Peyer's patch (tissue), 4 donors: Measurements from ENCODE around the gene LAIR1.

Experiments
- POLR2A ChIP-seq, 2 donors: fragments of 450-650 bp; IDR thresholded peaks; one replicate each; pipeline ENCODE4 v1.5.1; 2017; ENCODE audit warnings: antibody characterized with exemption in 2 of 2, mild to moderate bottlenecking in 2 of 2, moderate library complexity in 2 of 2
- TF ChIP-seq, protein P1 (sequence below), 6 experiments: fragments of 450-650 bp in 4 of 6; fragments of 200-600 bp in 2 of 6; sonication (generic) in 1 of 6; IDR thresholded peaks; one replicate each; pipeline ENCODE4 v1.5.1; 2017 to 2019; ENCODE audit warnings: antibody characterized with exemption in 6 of 6, mild to moderate bottlenecking in 3 of 6, moderate library complexity in 1 of 6

DNA sequence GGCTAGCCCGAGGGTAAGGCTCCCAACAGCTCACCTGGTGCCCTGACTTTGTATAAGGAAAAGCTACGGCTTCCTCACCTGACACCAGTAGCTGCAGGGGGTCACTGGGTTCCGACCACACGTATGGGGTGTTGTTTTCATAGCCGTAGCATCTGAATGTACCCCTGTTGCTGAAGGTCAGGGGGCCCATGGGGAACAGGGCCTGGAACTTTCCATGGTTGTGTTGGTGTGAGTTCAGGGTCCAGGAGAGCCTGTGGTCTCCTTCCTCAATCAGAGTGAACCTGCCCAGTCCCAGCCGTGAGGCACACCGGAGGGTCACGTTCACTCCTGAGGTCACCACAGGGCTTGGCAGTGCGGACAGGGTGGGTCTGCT is 26.9 kb downstream of the LAIR1 start:
- TF ChIP-seq, protein P1, sequence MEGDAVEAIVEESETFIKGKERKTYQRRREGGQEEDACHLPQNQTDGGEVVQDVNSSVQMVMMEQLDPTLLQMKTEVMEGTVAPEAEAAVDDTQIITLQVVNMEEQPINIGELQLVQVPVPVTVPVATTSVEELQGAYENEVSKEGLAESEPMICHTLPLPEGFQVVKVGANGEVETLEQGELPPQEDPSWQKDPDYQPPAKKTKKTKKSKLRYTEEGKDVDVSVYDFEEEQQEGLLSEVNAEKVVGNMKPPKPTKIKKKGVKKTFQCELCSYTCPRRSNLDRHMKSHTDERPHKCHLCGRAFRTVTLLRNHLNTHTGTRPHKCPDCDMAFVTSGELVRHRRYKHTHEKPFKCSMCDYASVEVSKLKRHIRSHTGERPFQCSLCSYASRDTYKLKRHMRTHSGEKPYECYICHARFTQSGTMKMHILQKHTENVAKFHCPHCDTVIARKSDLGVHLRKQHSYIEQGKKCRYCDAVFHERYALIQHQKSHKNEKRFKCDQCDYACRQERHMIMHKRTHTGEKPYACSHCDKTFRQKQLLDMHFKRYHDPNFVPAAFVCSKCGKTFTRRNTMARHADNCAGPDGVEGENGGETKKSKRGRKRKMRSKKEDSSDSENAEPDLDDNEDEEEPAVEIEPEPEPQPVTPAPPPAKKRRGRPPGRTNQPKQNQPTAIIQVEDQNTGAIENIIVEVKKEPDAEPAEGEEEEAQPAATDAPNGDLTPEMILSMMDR (IDR thresholded peaks at IDR 0.05): no peak
- TF ChIP-seq POLR2A (IDR thresholded peaks at IDR 0.05): no peak
